EL (cell line): ENCODE measurements around the gene RRBP1.
A peak's percentile ranks its signal among the peaks of the same experiment; 100 is the strongest.

Source experiments
- DNase-seq: peaks from one replicate; pipeline ENCODE4 v3.0.0-alpha.2; 2016

RRBP1 gene

DNA sequence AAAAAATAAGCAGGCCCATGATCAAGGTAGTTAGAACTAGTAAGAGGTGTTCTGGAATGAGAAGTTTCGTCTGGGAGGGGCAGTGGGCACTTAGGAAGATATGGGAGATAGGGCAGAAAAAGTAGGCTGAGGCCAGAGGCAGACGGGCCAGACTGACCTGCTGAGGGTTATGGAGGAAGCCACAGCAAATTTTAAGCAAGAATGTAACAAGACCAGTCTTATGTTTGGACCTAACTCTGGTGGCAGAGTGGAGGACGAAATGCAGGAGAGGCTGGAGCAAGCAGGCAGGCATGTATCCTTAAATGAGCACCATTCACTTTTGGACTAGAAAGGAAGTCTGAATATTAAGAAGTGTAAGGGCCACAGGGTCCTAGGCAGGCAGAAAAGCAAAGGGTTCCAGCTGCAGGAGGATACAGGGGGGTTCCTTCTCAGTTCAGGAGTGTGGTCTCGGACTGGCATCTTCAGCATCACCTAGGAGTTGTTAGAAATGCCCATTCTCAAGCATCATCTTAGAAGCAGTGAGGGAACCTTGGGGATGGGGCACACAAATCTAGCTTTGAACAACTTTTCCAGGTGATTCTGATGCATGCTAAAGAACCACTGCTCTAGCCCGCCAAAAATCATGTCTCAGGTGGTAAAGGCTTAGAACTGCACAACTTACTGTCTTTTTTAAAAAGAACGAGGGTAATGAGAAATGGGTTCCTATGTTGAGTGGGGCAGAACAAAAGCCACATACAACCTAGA, 113.8 kb downstream of the RRBP1 start:
- DNase-seq, result no peak

DNA sequence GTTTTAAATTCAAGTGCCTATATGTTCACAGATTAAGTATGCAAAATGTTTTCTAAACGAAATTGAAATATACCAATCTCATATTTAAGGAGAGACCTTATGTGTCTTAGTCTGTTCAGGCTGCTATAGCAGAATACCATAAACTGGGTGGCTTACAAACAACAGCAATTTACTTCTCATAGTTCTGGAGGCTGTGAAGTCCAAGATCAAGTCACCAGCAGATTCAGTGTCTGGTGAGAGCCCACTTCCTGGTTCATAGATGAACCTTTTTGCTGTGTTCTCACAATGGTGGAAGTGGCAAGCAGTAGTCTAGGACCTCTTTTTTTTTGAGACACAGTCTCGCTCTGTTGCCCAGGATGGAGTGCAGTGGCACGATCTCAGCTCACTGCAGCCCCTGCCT, 115.7 kb downstream of the RRBP1 start:
- DNase-seq, result no peak

DNA sequence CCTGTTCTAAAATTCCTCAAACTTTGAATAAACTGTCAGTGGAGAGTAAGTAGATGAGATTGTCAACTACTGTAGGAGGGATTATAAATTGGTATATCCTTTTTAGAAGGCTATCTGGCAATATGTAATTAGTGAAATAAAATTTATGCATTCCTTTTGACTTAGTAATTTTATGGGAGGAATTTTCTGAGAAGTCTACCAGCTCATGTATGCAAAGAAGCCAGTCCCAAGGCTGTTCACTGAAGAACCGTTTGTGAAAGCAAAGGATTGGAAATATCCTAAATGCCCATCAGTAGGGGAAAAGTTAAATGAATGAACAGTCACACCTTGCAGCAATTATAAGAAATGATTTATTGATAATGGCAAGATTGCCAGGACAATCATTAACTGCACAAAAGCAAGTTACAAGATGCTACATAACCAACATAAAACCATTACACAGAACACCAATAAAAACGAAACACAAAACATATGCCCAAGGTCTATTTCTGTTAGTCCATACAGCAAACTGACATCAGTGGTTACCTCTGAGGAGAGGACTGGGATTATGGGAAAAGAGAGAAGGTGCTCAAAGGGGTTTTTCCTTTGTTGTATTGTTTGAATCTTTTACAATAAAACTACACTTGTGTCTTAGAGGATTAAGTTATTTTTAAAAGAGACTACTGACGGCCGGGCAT, 116.7 kb downstream of the RRBP1 start:
- peak; percentile 68 for DNase-seq
